H1 (cell line): ENCODE measurements around the gene KSR2. TPM values are rescaled to one million over a fixed set of nuclear protein-coding genes. Genes with fewer than 3 reads are reported as not detected.

Source experiments
- POU5F1 ChIP-seq: IDR thresholded peaks from 2 replicates; pipeline ENCODE4 v1.6.1; 2011; ENCODE audit warnings: low read depth, mild to moderate bottlenecking, low read length, moderate library complexity
- polyA plus RNA-seq, 7 experiments: library from polyadenylated mRNA; depleted of rRNA in 3 of 7; stranded (reverse) in 5 of 7; unstranded in 2 of 7; fragments of >200 nt in 5 of 7; fragments of 200-250 nt in 2 of 7; gene quantifications; 1 replicate in 5 of 7; 2 replicates in 1 of 7; 4 replicates in 1 of 7; pipeline versions ENCODE4 v1.2.1 to v1.2.3, GENCODE V29; 2011 to 2013; ENCODE audit warnings: missing spikeins in 2 of 7, mixed read lengths in 2 of 7
- total RNA-seq: library from RNA; stranded (reverse); fragmentation: NEBNext Ultra II Directional; extraction: Animal tissue kit (Norgen Biotek cat#: 25700); gene quantifications from 2 replicates; pipeline ENCODE4 v1.2.1, GENCODE V29; 2021

Gene KSR2
- total and polyA plus RNA-seq, 2 of the 8 experiments (the other 6 are each of a cell fraction or from before 2014, with no cell fraction given): 0.74 to 2.2 TPM

GRCh38 chr12:117502633-117503032 is 466.2 kb downstream of the KSR2 start (continued):
- TF ChIP-seq POU5F1: no peak
